Stimulated activated CD8-positive, alpha-beta memory T cell treated with anti-CD3 and anti-CD28 coated beads, Interleukin-7, amount 100 ng/mL, for 1 hour (primary cell): ENCODE data around the gene KTN1.

Experiments
- DNase-seq, 2 donors: peaks; one replicate each; pipeline ENCODE4 v3.0.0-alpha.2; 2020; ENCODE audit warnings: low read depth in 2 of 2

The KTN1 gene

GRCh38 chr14:55579724-55580469, at the start of gene KTN1:
KTN1 (plus strand) TSS chr14:55580207; CDS start chr14:55612049, 31,842 bp downstream.
- peak; percentile 61 to 68 for DNase-seq

- DNase-seq: no peak
Measured at GRCh38 chr14:55530464-55530863, 49.5 kb upstream of the KTN1 start.

- no peak for DNase-seq
Measured at GRCh38 chr14:55532645-55533344, 47.2 kb upstream of the KTN1 start.

GRCh38 chr14:55533960-55534359, 46.0 kb upstream of the KTN1 start:
- DNase-seq: no peak

- no peak for DNase-seq
Measured at GRCh38 chr14:55535516-55536203, 44.3 kb upstream of the KTN1 start.

GRCh38 chr14:55536204-55536708, 43.8 kb upstream of the KTN1 start:
- no peak for DNase-seq

GRCh38 chr14:55537782-55538181, 42.2 kb upstream of the KTN1 start:
- DNase-seq: no peak

- no peak for DNase-seq
Measured at GRCh38 chr14:55539975-55540374, 40.0 kb upstream of the KTN1 start.

- DNase-seq: no peak
Measured at GRCh38 chr14:55540847-55541773, 38.9 kb upstream of the KTN1 start.

- no peak for DNase-seq
Measured at GRCh38 chr14:55545779-55546178, 34.2 kb upstream of the KTN1 start.

- no peak for DNase-seq
Measured at GRCh38 chr14:55546212-55546874, 33.7 kb upstream of the KTN1 start.

GRCh38 chr14:55547650-55548315, 32.2 kb upstream of the KTN1 start:
- DNase-seq: no peak

GRCh38 chr14:55553791-55554190, 26.2 kb upstream of the KTN1 start:
- no peak for DNase-seq

- DNase-seq: no peak
Measured at GRCh38 chr14:55556929-55557623, 22.9 kb upstream of the KTN1 start.

GRCh38 chr14:55562135-55562534, 17.9 kb upstream of the KTN1 start:
- no peak for DNase-seq

GRCh38 chr14:55568618-55569017, 11.4 kb upstream of the KTN1 start:
- no peak for DNase-seq

GRCh38 chr14:55571125-55571889, 8.7 kb upstream of the KTN1 start:
- no peak for DNase-seq

- DNase-seq: no peak
Measured at GRCh38 chr14:55572578-55572977, 7.4 kb upstream of the KTN1 start.

GRCh38 chr14:55574988-55575387, 5.0 kb upstream of the KTN1 start:
- no peak for DNase-seq
